Mesenchymal stem cell (in vitro differentiated cells and primary cell): ENCODE data around the gene ANKS1A.

Experiments
- DNase-seq: peaks from one replicate; pipeline ENCODE4 v3.0.0-alpha.2; 2013
- H2AFZ ChIP-seq: one replicate; pipeline ENCODE4 v1.6.1; 2013; ENCODE audit warnings: low read depth, mild to moderate bottlenecking, control low read depth, inconsistent platforms, low read length, moderate library complexity
- H2AK5ac ChIP-seq: 2 replicates; pipeline ENCODE4 v1.6.1; 2013; ENCODE audit warnings: low read length, moderate library complexity, mild to moderate bottlenecking, inconsistent platforms; ENCODE audit not compliant: severe bottlenecking
- H2BK120ac ChIP-seq: one replicate; pipeline ENCODE4 v1.6.1; 2013; ENCODE audit warnings: low read depth, mild to moderate bottlenecking, inconsistent platforms, low read length, moderate library complexity
- H2BK12ac ChIP-seq, 2 experiments: one replicate each; pipeline ENCODE4 v1.6.1; 2013; ENCODE audit warnings: inconsistent platforms in 2 of 2, low read length in 2 of 2, mild to moderate bottlenecking in 2 of 2, moderate library complexity in 2 of 2, control low read depth in 1 of 2
- H2BK15ac ChIP-seq: one replicate; pipeline ENCODE4 v1.6.1; 2013; ENCODE audit warnings: mild to moderate bottlenecking, low read depth, inconsistent platforms; ENCODE audit not compliant: poor library complexity, severe bottlenecking
- H2BK5ac ChIP-seq: 2 replicates; pipeline ENCODE4 v1.6.1; 2013; ENCODE audit warnings: low read depth, mild to moderate bottlenecking, low read length, control low read depth, inconsistent platforms; ENCODE audit not compliant: poor library complexity, severe bottlenecking
- H3K14ac ChIP-seq, 2 experiments: one replicate each; pipeline ENCODE4 v1.6.1; 2013; ENCODE audit warnings: inconsistent platforms in 2 of 2, low read length in 2 of 2, control low read depth in 1 of 2, mild to moderate bottlenecking in 1 of 2, moderate library complexity in 1 of 2
- H3K18ac ChIP-seq, 2 experiments: one replicate each; pipeline ENCODE4 v1.6.1; 2013; ENCODE audit warnings: inconsistent platforms in 2 of 2, low read length in 2 of 2, control low read depth in 1 of 2, low read depth in 1 of 2, mild to moderate bottlenecking in 1 of 2
- H3K23ac ChIP-seq, 2 experiments: one replicate each; pipeline ENCODE4 v1.6.1; 2013; ENCODE audit warnings: inconsistent platforms in 2 of 2, low read length in 2 of 2, mild to moderate bottlenecking in 2 of 2, moderate library complexity in 2 of 2, control low read depth in 1 of 2
- H3K27ac ChIP-seq: 2 replicates; pipeline ENCODE4 v1.5.1; 2013; ENCODE audit warnings: mild to moderate bottlenecking, moderate library complexity, low read length, control low read depth, inconsistent platforms; ENCODE audit not compliant: poor library complexity, severe bottlenecking
- H3K27me3 ChIP-seq, 2 experiments: 2 replicates each; pipeline versions ENCODE4 v1.6.1 to v1.7.0; 2013; ENCODE audit warnings: low read length in 2 of 2, mild to moderate bottlenecking in 2 of 2, moderate library complexity in 2 of 2, control low read depth in 1 of 2, inconsistent platforms in 1 of 2; ENCODE audit not compliant: control insufficient read depth in 1 of 2, insufficient read depth in 1 of 2
- H3K36me3 ChIP-seq, 2 experiments: 2 replicates each; pipeline versions ENCODE4 v1.6.1 to v1.7.0; 2013; ENCODE audit warnings: low read length in 2 of 2, control low read depth in 1 of 2, inconsistent platforms in 1 of 2, low read depth in 1 of 2, mild to moderate bottlenecking in 1 of 2; ENCODE audit not compliant: insufficient read depth in 2 of 2, control insufficient read depth in 1 of 2
- H3K4ac ChIP-seq, 2 experiments: one replicate each; pipeline ENCODE4 v1.6.1; 2013; ENCODE audit warnings: inconsistent platforms in 2 of 2, low read length in 2 of 2, mild to moderate bottlenecking in 2 of 2, moderate library complexity in 2 of 2, control low read depth in 1 of 2, low read depth in 1 of 2
- H3K4me1 ChIP-seq: 2 replicates; pipeline ENCODE4 v1.6.1; 2013; ENCODE audit warnings: low read depth, low read length, control low read depth; ENCODE audit not compliant: control insufficient read depth, insufficient read depth
- H3K4me2 ChIP-seq: 2 replicates; pipeline ENCODE4 v1.6.1; 2013; ENCODE audit warnings: low read length, mild to moderate bottlenecking, inconsistent platforms; ENCODE audit not compliant: poor library complexity, severe bottlenecking
- H3K4me3 ChIP-seq, 2 experiments: 2 replicates each; pipeline versions ENCODE4 v1.5.1 to v1.7.0; 2013; ENCODE audit warnings: low read length in 2 of 2, mild to moderate bottlenecking in 2 of 2, control low read depth in 1 of 2, low read depth in 1 of 2; ENCODE audit not compliant: insufficient read depth in 1 of 2
- H3K79me1 ChIP-seq: replicated peaks from 2 replicates; pipeline ENCODE4 v1.6.1; 2013; ENCODE audit warnings: mild to moderate bottlenecking, control low read depth, low read length, inconsistent platforms; ENCODE audit not compliant: poor library complexity, severe bottlenecking
- H3K9ac ChIP-seq: 2 replicates; pipeline ENCODE4 v1.7.0; 2013; ENCODE audit warnings: mild to moderate bottlenecking, low read length, moderate library complexity
- H3K9me3 ChIP-seq: 2 replicates; pipeline ENCODE4 v1.7.0; 2013; ENCODE audit warnings: mild to moderate bottlenecking, low read length; ENCODE audit not compliant: control insufficient read depth
- H4K8ac ChIP-seq: one replicate; pipeline ENCODE4 v1.6.1; 2013; ENCODE audit warnings: inconsistent platforms, mild to moderate bottlenecking, low read length, moderate library complexity
- H4K91ac ChIP-seq: one replicate; pipeline ENCODE4 v1.6.1; 2013; ENCODE audit warnings: mild to moderate bottlenecking, low read length, inconsistent platforms
- WGBS: methylation state at CpG from one replicate; pipeline ENCODE4 v1.1.7; 2013; ENCODE audit warnings: mixed read lengths; 5-methylcytosine and 5-hydroxymethylcytosine counted together

The ANKS1A gene

DNA sequence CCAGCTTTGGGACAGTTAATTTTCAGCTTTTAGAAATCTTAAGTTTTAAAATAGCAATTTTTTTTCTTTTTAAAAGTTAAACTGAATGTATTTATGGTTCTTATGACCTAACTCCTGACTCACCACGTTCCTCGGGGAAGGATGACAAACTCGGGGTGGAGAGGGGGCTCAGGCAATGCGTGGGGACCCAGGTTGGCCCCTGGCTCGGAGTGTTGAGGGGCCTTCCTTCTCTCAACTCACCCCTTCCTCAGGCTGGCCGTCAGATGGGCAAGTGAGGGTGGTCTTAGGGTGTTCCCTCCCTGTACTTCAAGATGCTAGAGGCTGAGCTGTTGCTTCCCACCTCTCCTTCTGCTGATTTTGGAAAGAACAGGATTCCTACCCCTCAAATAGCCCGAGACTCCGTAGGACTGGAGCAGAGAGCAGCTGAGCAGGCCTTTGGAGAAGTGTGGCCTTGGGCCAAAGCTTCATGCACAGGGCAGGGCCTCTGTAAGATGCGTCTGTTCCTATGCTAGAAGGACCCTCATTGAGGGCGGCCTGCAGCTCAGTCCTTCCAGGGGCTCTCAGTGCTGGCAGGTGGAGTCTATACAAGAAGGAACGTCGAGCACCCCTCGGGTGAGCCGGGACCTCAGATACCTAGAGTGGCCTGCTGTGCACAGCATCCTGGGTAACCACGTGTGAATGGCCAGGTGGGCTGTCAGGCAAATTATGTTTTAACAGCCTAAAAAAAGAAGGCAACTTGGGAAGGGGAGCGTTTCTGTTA, 172.8 kb downstream of the ANKS1A start:
- no peak overlapping the region for H3K4ac ChIP-seq
- H3K23ac ChIP-seq, result no peak overlapping the region
- H4K91ac ChIP-seq, result no peak overlapping the region
- no peak overlapping the region for H2BK15ac ChIP-seq
- H3K4me2 ChIP-seq, result no peak overlapping the region
- no peak overlapping the region for H2BK120ac ChIP-seq
- no peak overlapping the region for H3K4me3 ChIP-seq
- no peak for DNase-seq
- no peak overlapping the region for H3K27ac ChIP-seq
- peaks cover 5% of the 10 kb centered on the region for H3K79me1 ChIP-seq
- no peak overlapping the region for H4K8ac ChIP-seq
- no peak overlapping the region for H3K9ac ChIP-seq
- no peaks in the 10 kb centered on the region for H3K9me3 ChIP-seq
- H2AFZ ChIP-seq, result no peak overlapping the region
- H2AK5ac ChIP-seq, result no peak overlapping the region
- peaks cover 6% of the 10 kb centered on the region for H3K4me1 ChIP-seq
- H3K27me3 ChIP-seq, result no peaks in the 10 kb centered on the region
- no peak overlapping the region for H2BK5ac ChIP-seq
- H3K36me3 ChIP-seq, result peaks cover 40 to 91% of the 10 kb centered on the region in 2 experiments
- H2BK12ac ChIP-seq, result no peak overlapping the region
- no peak overlapping the region for H3K18ac ChIP-seq
- no peak overlapping the region for H3K14ac ChIP-seq
- 94% methylated on average over 14 of the region's 16 CpGs for WGBS

DNA sequence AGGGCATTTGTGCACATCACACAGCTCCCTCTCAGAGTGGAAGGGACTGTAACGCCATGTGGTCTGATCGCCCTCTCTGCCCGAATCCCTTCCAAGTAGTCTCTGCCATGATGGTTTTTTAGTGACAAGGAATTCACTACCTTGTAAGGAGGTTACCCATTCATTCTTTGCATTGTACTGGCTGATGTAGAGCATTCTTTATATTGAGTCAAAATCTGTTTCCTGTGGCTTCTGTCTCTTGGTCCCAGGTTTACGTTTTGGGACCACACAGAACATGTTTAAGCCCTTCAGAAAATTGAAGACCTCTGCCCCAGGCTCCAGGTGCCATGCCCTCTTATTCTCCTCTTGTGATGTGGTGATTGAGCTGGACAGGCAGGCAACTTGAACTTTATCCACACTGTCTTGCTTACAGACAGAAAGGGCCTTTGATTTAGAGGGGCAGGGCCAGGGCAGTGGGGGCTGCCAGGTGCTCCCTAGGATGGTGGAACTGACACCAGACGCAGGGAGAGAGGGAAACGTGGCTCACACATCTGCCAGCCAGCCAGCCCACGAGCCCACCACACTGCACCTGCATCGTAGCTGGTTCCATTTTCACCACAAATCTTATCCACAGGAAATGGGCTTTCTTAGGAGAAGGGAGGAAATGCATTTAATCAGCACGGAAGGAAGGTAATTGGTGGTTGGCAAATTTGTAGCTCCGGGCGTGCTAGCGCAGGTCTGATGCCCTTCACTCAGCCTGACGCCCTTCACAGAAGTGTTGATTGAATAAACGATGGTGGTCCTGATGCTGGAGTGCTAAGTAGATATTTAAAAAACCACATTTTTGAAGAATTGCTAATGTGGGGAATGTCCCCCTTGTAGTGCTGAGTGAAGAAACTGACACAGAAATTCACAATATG, 173.9 kb downstream of the ANKS1A start:
- no peak overlapping the region for H2AK5ac ChIP-seq

DNA sequence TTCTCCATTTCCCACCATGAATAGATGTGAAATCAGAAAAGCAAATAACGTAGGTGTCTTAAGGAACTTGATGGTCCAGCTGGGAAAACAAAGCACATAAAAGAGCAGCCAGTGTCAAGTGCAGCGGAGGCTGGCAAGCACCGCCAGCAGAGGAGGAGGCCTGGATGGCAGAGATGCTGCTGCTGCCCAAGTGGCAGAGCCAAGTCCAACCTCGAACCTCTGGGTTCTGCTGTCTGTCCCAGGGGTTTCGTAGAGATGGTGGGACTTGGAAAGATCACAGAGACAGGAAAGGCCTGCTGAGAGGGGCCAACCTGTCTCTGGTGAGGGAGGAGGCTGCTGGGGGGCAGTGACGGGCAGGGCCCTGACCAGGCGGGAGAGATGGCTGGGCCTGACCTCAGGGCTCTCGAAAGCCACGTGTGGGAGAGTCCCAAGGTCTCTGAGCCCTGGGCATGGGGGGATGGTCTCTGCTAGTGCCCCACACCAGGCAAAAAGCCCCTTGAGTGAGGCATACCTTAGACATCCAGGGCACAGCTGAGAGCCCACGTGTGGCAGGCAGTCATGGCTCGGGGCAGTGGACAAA, 174.7 kb downstream of the ANKS1A start:
- no peak overlapping the region for H3K27ac ChIP-seq
- peaks cover 31 to 87% of the 10 kb centered on the region in 2 experiments for H3K36me3 ChIP-seq
- no peak overlapping the region for H3K23ac ChIP-seq
- peaks cover 4% of the 10 kb centered on the region for H3K79me1 ChIP-seq
- no peak overlapping the region for H2BK120ac ChIP-seq
- WGBS, result 94% methylated on average over 11 of the region's 11 CpGs
- no peak overlapping the region for H2AK5ac ChIP-seq
- H3K9me3 ChIP-seq, result no peaks in the 10 kb centered on the region
- no peak overlapping the region for H3K9ac ChIP-seq
- H4K91ac ChIP-seq, result no peak overlapping the region
- no peak overlapping the region for H4K8ac ChIP-seq
- H3K4me3 ChIP-seq, result no peak overlapping the region
- H3K4me2 ChIP-seq, result no peak overlapping the region
- DNase-seq, result no peak
- H2BK12ac ChIP-seq, result no peak overlapping the region
- H3K4ac ChIP-seq, result no peak overlapping the region
- no peak overlapping the region for H3K18ac ChIP-seq
- no peak overlapping the region for H3K14ac ChIP-seq
- no peak overlapping the region for H2AFZ ChIP-seq
- H2BK15ac ChIP-seq, result no peak overlapping the region
- H3K4me1 ChIP-seq, result peaks cover 6% of the 10 kb centered on the region
- H2BK5ac ChIP-seq, result no peak overlapping the region
- no peaks in the 10 kb centered on the region for H3K27me3 ChIP-seq

More for the DNA sequence above, 173.9 kb downstream of the ANKS1A start:
- Histone ChIP-seq H3K9ac (no peak overlapping the region), H4K8ac (no peak overlapping the region), H3K4me3 (no peak overlapping the region), H3K4ac (no peak overlapping the region), H2BK12ac (no peak overlapping the region), H3K36me3 (peaks cover 37 to 88% of the 10 kb centered on the region in 2 experiments), H3K9me3 (no peaks in the 10 kb centered on the region), H3K4me2 (no peak overlapping the region), H3K4me1 (peaks cover 6% of the 10 kb centered on the region), H4K91ac (no peak overlapping the region), H3K27me3 (no peaks in the 10 kb centered on the region), H2BK15ac (no peak overlapping the region), H2BK5ac (no peak overlapping the region), H3K14ac (no peak overlapping the region), H3K79me1 (peaks cover 5% of the 10 kb centered on the region), H3K18ac (no peak overlapping the region), H3K23ac (no peak overlapping the region), H3K27ac (no peak overlapping the region), H2AFZ (no peak overlapping the region), H2BK120ac (no peak overlapping the region)
- WGBS, result 97% methylated on average over 10 of the region's 14 CpGs
- no peak for DNase-seq

DNA sequence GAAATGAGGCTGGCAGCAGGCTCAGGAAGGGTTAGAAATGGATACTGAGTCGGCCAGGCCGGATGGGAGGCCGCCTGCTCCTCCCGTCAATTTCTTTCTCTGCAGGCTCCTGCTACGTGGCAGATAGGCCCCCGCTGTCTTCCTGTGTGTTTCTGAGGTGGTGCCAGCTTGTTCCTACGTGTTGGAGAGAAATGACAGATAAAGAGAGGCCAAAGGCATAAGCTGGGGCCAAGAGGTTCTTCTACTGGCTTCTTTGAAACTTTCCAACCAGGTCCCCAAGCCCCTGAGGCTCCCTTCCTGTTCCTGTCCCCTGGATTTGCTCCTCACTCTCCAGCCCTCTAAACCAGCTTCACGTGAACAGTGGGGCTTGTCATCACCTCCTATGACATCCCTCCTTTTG, 175.2 kb downstream of the ANKS1A start:
- Histone ChIP-seq H2BK5ac (no peak overlapping the region), H2BK12ac (no peak overlapping the region), H3K9ac (no peak overlapping the region), H4K91ac (no peak overlapping the region), H3K36me3 (peaks cover 29 to 84% of the 10 kb centered on the region in 2 experiments), H3K4me2 (no peak overlapping the region), H3K18ac (no peak overlapping the region), H3K4me3 (no peak overlapping the region), H3K23ac (no peak overlapping the region), H3K4ac (no peak overlapping the region), H4K8ac (no peak overlapping the region), H2BK15ac (no peak overlapping the region), H3K9me3 (no peaks in the 10 kb centered on the region), H2BK120ac (no peak overlapping the region), H3K4me1 (peaks cover 6% of the 10 kb centered on the region), H3K14ac (no peak overlapping the region), H2AK5ac (no peak overlapping the region), H3K79me1 (peaks cover 3% of the 10 kb centered on the region), H3K27ac (no peak overlapping the region), H3K27me3 (no peaks in the 10 kb centered on the region), H2AFZ (no peak overlapping the region)
- DNase-seq, result no peak
- WGBS, result 84% methylated on average over 8 of the region's 8 CpGs
